Stomach (tissue), 9 donors: ENCODE measurements around the gene SPNS2. TPM values are rescaled to one million over a fixed set of nuclear protein-coding genes. Genes with fewer than 3 reads are reported as not detected.

Experiments used
- DNase-seq, 2 donors: peaks; one replicate each; pipeline versions ENCODE4 v3.0.0 to v3.0.0-alpha.2; 2013 to 2019
- H3K27ac ChIP-seq, 5 donors: fragments of 200-600 bp in 4 of 5; sonication (generic) in 4 of 5; one replicate each; pipeline ENCODE4 v1.5.1; 2013 to 2019; ENCODE audit warnings: mild to moderate bottlenecking in 1 of 5, moderate library complexity in 1 of 5
- H3K27me3 ChIP-seq, 3 donors: fragments of 200-600 bp; sonication (generic); one replicate each; pipeline ENCODE4 v1.5.1; 2017 to 2019; ENCODE audit warnings: mixed run types in 1 of 3
- H3K36me3 ChIP-seq, 4 donors: fragments of 200-600 bp; sonication (generic); 1 replicate in 3 of 4; 2 replicates in 1 of 4; pipeline ENCODE4 v1.5.1; 2016 to 2019
- H3K4me1 ChIP-seq, 4 donors: fragments of 200-600 bp; sonication (generic); one replicate each; pipeline ENCODE4 v1.5.1; 2016 to 2019
- H3K4me3 ChIP-seq, 4 donors: fragments of 200-600 bp; sonication (generic) in 3 of 4; one replicate each; pipeline ENCODE4 v1.5.1; 2016 to 2019; ENCODE audit warnings: mild to moderate bottlenecking in 1 of 4
- H3K9me3 ChIP-seq, 4 donors: fragments of 200-600 bp; sonication (generic); one replicate each; pipeline ENCODE4 v1.5.1; 2016 to 2019
- CTCF ChIP-seq, 7 experiments: fragments of 450-650 bp in 4 of 7; fragments of 200-600 bp in 3 of 7; sonication (generic) in 3 of 7; IDR thresholded peaks; one replicate each; pipeline ENCODE4 v1.5.1; 2016 to 2019; ENCODE audit warnings: antibody characterized with exemption in 7 of 7, control low read depth in 2 of 7, mild to moderate bottlenecking in 1 of 7
- EP300 ChIP-seq: sonication (generic); formaldehyde crosslinking; IDR thresholded peaks from one replicate; pipeline ENCODE4 v1.6.1; 2017; ENCODE audit warnings: antibody characterized with exemption
- POLR2A ChIP-seq, 4 donors: fragments of 450-650 bp; IDR thresholded peaks; one replicate each; pipeline ENCODE4 v1.6.1; 2016; ENCODE audit warnings: antibody characterized with exemption in 4 of 4, control low read depth in 2 of 4, mild to moderate bottlenecking in 1 of 4, moderate library complexity in 1 of 4
- POLR2AphosphoS5 ChIP-seq, 3 donors: sonication (generic); formaldehyde crosslinking; IDR thresholded peaks; one replicate each; pipeline ENCODE4 v1.6.1; 2016; ENCODE audit warnings: antibody characterized with exemption in 3 of 3
- WGBS, 5 donors: extraction: QIAGEN DNeasy Blood & Tissue Kit in 3 of 5; methylation state at CpG; one replicate each; pipeline versions ENCODE4 v1.1.5 to v1.1.7; 2013 to 2018; 5-methylcytosine and 5-hydroxymethylcytosine counted together
- intact Hi-C: fragments of 100-400 bp; cut with DNase I; formaldehyde crosslinking; loops from one replicate; pipeline ENCODE4 v1.15.1; 2023; ENCODE audit warnings: low total_unique reads
- polyA plus RNA-seq, 3 donors: library from polyadenylated mRNA; stranded (reverse); fragments of 200-250 nt; gene quantifications; one replicate each; pipeline ENCODE4 v1.2.3, GENCODE V29; 2013
- total RNA-seq, 5 donors: library from RNA; depleted of rRNA; stranded (reverse); fragments of >200 nt; gene quantifications; one replicate each; pipeline versions ENCODE4 v1.1.0 to v1.2.3, GENCODE V29; 2014 to 2016
- donor health status: healthy with polysubstance abuse.
- donor health status: Bipolar disorder and iron deficiency.
- donor health status: healthy.

The SPNS2 gene
- total and polyA plus RNA-seq, 8 donors: 4.1 to 67.7 (median 24.3) TPM

GRCh38 chr17:4507361-4508111 is 8.9 kb downstream of the SPNS2 start:
- peaks cover 51 to 94% (median 71%) of the 10 kb centered on the region in 4 donors for H3K4me1 ChIP-seq

GRCh38 chr17:4508207-4508606 is 9.5 kb downstream of the SPNS2 start:
- 77 to 91% (median 87%) methylated on average over 1 to 3 of the region's 3 CpGs for WGBS, 5 donors
- intact Hi-C loops: no loop called here
- H3K4me3 ChIP-seq: no peak overlapping the region
- H3K4me1 ChIP-seq: peaks cover 54 to 95% (median 76%) of the 10 kb centered on the region in 4 donors
- no peak for DNase-seq
- H3K27me3 ChIP-seq: peaks cover 0 to 14% (median 0%) of the 10 kb centered on the region in 3 donors
- TF ChIP-seq CTCF (IDR thresholded peaks at IDR 0.05) (no peak), EP300 (no peak), POLR2A (IDR thresholded peaks at IDR 0.05) (no peak), POLR2AphosphoS5 (IDR thresholded peaks at IDR 0.05) (no peak)
- H3K9me3 ChIP-seq: no peaks in the 10 kb centered on the region
- H3K27ac ChIP-seq: peak overlapping the region in 4 of 5 donors; percentile 62 to 90 (median 68)
- H3K36me3 ChIP-seq: no peaks in the 10 kb centered on the region

More at GRCh38 chr17:4507361-4508111, 8.9 kb downstream of the SPNS2 start:
- Histone ChIP-seq H3K4me3 (no peak overlapping the region), H3K27me3 (peaks cover 0 to 21% (median 0%) of the 10 kb centered on the region in 3 donors), H3K27ac (peak overlapping the region in 4 of 5 donors; percentile 62 to 90 (median 68)), H3K9me3 (no peaks in the 10 kb centered on the region), H3K36me3 (peaks cover 0 to 5% (median 0%) of the 10 kb centered on the region in 4 donors)
- intact Hi-C loops: no loop called here
- no peak for DNase-seq
- TF ChIP-seq POLR2A (IDR thresholded peaks at IDR 0.05): no peak
- no peak for TF ChIP-seq POLR2AphosphoS5 (IDR thresholded peaks at IDR 0.05)
- no peak for TF ChIP-seq CTCF (IDR thresholded peaks at IDR 0.05)
- TF ChIP-seq EP300: no peak
- 60 to 83% (median 79%) methylated on average over 8 of the region's 8 CpGs for WGBS, 5 donors

GRCh38 chr17:4509401-4509800 is 10.7 kb downstream of the SPNS2 start:
- Histone ChIP-seq H3K9me3 (no peaks in the 10 kb centered on the region), H3K4me1 (peaks cover 59 to 95% (median 77%) of the 10 kb centered on the region in 4 donors), H3K36me3 (no peaks in the 10 kb centered on the region), H3K27me3 (peaks cover 0 to 4% (median 0%) of the 10 kb centered on the region in 3 donors), H3K4me3 (no peak overlapping the region), H3K27ac (peak overlapping the region; percentile 4 to 90 (median 64))
- peak in 1 of 2 donors; percentile 80 for DNase-seq
- intact Hi-C loops: no loop called here
- no peak for TF ChIP-seq POLR2AphosphoS5 (IDR thresholded peaks at IDR 0.05)
- peak in 3 of 7 experiments; percentile 15 to 18 (median 18) for TF ChIP-seq CTCF (IDR thresholded peaks at IDR 0.05)
- TF ChIP-seq POLR2A (IDR thresholded peaks at IDR 0.05): no peak
- no peak for TF ChIP-seq EP300
- WGBS, 5 donors: 29 to 59% (median 36%) methylated on average over 7 to 8 of the region's 8 CpGs

- no peak overlapping the region for H3K4me3 ChIP-seq
- H3K27ac ChIP-seq: peak overlapping the region; percentile 4 to 90 (median 64)
- H3K36me3 ChIP-seq: no peaks in the 10 kb centered on the region
- H3K4me1 ChIP-seq: peaks cover 61 to 95% (median 79%) of the 10 kb centered on the region in 4 donors
- intact Hi-C loops: no loop called here
- peak in 1 of 2 donors; percentile 51 for DNase-seq
- TF ChIP-seq POLR2A (IDR thresholded peaks at IDR 0.05) (no peak), CTCF (IDR thresholded peaks at IDR 0.05) (no peak), EP300 (no peak), POLR2AphosphoS5 (IDR thresholded peaks at IDR 0.05) (no peak)
- peaks cover 0 to 4% (median 0%) of the 10 kb centered on the region in 3 donors for H3K27me3 ChIP-seq
- no peaks in the 10 kb centered on the region for H3K9me3 ChIP-seq
- 54 to 80% (median 74%) methylated on average over 15 to 21 of the region's 21 CpGs for WGBS, 5 donors
Measured at GRCh38 chr17:4509923-4510617, 11.4 kb downstream of the SPNS2 start.
